Measurements from ENCODE around the gene PSAPL1.
"Not testable (repeated sequence)": the region's sequence is repeated elsewhere in the genome, so short reads cannot be mapped to it uniquely, and the experiment has no call there.

The PSAPL1 gene

DNA sequence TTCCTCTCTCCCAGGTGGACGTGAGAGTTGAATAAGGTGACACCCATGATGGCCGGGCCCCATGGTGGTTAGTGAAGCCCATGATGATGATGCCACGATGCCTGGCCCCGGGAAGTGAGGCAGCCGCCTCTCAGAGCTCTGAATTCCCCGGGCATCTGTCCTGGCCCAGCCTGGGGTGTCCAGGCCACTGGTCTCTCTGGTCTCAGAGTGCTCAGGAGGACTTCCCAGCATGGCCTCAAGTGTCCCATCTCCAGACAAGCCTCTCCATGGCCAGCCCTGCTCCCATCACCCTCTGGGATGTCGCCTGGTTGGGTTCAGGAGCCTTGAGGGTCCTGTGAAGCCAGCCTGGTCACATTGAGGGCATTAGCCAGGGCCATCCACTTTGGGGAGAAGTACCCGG lies 24.7 kb upstream of the PSAPL1 start:
- DNase-seq (ENCODE audit: low read depth in 1 of 2, low spot score in 1 of 2) = no peak

DNA sequence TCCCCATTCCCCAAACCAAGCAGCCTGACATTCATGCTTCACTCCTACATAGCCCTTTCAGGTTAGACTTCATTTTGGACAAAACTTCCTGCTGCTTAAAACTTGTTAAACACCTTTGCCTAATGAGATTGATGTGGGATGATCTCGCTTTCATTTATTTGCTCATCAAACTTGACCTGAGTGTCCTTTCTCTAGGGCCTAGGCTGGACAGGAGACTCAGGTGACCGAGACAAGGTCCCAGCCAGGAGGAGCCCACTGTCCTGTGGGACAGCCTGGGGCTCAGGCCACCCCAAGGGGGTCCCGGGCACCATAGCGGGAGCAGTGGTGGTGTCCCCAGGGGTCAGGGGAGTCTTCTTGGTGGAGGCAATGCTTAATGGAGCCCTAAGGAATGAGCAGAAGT lies 23.7 kb upstream of the PSAPL1 start:
- no peak for DNase-seq (ENCODE audit: low read depth in 1 of 2, low spot score in 1 of 2)

GRCh38 chr4:7458066-7458425 lies 23.3 kb upstream of the PSAPL1 start:
- no peak for DNase-seq (ENCODE audit: low read depth in 1 of 2, low spot score in 1 of 2)

DNA sequence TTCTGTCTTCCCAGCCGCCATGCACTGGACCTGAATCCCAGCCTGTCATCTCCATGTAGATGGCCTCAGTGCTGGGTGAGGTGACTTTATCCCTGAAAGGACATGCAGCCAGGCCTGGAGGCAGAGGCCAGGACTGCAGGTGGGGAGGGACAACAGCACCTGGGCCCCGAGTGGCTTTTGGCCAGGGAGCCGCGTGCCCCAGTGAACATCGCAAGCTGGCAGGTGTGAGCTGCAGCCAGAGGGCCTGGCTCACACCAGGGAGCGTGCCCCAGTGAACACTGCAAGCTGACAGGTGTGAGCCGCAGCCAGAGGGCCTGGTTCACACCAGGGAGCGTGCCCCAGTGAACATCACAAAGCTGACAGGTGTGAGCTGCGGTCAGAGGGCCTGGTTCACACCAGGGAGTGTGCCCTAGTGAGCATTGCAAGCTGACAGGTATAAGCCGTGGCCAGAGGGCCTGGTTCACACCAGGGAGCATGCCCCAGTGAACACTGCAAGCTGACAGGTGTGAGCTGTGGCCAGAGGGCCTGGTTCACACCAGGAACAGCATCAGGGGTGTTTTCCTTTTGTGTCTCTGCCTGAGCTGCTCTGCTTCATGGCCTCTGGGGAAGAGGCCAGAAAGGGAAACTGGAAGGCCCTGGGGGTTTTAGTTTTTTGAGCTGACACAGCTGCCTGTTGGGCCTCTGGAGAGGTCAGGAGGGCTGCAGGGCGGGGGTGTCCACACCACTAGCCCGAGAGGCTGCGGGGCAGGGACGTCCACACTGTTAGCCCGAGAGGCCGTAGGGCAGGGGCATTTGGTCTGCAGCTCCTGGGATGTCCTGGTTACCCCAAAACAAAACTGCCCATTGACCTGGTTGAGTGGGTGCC lies 22.7 kb upstream of the PSAPL1 start:
- DNase-seq (ENCODE audit: low read depth in 1 of 2, low spot score in 1 of 2) = no peak

DNA sequence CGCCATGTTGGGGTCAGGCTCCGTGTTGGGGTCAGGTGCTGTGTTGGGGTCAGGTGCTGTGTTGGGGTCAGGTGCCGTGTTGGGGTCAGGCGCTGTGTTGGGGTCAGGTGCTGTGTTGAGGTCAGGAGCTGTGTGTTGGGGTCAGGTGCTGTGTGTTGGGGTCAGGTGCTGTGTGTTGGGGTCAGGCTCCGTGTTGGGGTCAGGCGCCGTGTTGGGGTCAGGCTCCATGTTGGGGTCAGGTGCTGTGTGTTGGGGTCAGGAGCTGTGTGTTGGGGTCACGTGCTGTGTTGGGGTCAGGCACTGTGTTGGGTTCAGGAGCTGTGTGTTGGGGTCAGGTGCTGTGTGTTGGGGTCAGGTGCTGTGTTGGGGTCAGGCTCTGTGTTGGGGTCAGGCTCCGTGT lies 18.1 kb upstream of the PSAPL1 start:
- not testable (repeated sequence) for DNase-seq (ENCODE audit: low read depth in 1 of 2, low spot score in 1 of 2)

DNA sequence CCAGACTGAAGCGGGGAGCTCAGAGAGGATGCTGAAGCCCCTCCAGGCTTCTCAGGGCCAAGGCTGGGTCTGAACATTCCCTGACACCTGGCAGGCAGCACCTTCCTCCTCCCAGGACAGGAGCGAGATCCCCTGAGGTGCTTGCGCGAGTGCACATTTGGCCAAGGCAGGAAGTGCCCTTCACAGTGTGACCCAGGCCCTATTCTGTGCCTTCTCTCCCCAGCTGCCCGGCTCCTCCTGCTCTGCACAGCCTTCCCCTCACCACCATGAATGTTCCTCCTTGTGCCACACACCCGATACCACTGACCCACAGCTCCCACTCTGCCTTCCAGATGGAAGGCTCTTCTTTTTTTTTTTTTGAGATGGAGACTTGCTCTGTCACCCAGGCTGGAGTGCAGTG lies 17.1 kb upstream of the PSAPL1 start:
- DNase-seq (ENCODE audit: low read depth in 1 of 2, low spot score in 1 of 2) = no peak

GRCh38 chr4:7451434-7451789 lies 16.7 kb upstream of the PSAPL1 start:
- no peak for DNase-seq (ENCODE audit: low read depth in 1 of 2, low spot score in 1 of 2)

- DNase-seq (ENCODE audit: low read depth in 1 of 2, low spot score in 1 of 2) = no peak
Observed at GRCh38 chr4:7450775-7451433, 16.2 kb upstream of the PSAPL1 start.

DNA sequence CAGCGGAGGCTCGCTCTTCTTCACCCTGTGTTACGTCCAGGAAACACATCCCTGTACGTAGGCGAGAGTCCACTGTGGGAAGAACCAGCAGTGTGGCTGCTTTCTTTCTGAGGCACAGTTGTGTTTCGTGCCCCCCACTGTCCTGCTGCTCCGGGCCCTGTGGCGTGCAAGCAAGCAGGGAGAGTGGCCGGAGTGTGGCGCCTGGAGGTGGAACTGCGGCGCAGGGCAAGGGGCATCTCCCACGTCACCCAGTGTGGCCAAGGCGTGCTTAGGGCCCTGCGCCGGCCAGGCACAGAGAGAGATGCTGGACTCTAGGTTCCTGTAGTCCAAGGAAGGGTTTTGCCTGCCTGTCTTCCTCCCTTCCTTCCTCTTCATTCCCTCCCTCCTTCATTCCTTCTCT lies 13.3 kb upstream of the PSAPL1 start:
- no peak for DNase-seq (ENCODE audit: low read depth in 1 of 2, low spot score in 1 of 2)

DNA sequence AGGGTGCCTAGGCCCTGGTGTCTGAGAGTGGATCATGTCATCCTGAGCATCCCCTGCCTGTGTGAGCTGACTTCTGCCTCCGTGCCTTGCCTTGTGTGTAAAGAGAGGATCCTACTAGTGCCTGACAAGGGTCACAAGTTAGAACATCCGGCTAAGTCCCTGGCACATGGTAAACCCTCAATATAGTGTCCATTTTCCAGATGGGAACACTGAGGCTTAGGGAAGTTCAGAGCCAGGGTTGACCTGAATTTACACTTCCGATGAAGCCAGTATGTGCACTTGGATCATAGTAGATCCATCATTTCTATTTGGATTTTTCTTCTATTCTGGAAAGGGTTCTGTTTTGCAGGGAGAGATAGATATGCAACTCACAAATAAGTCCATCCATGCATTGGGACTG lies 12.5 kb upstream of the PSAPL1 start:
- DNase-seq (ENCODE audit: low read depth in 1 of 2, low spot score in 1 of 2) = no peak

DNA sequence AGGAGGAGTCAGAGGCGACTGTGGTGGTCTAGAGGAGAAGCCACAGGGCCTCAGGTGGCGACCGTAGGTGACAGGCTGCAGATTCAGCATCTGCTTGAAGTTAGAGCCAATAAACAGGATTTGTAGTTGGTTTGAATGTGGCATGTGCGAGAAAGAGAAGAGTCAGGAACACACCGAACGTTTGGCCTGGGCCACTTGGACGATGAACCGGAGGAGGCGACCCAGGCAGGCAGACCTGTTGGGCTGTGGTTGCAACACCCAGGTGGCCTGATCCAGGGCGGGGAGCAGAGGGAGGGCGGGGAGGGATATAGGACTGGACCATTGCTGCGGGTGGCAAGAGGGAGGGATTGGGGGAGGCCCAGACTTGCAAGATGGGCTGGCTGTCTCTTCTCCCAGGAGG lies 10.0 kb upstream of the PSAPL1 start:
- no peak for DNase-seq (ENCODE audit: low read depth in 1 of 2, low spot score in 1 of 2)

GRCh38 chr4:7444314-7444713 lies 9.6 kb upstream of the PSAPL1 start:
- no peak for DNase-seq (ENCODE audit: low read depth in 1 of 2, low spot score in 1 of 2)

- DNase-seq (ENCODE audit: low read depth in 1 of 2, low spot score in 1 of 2) = no peak
Observed at GRCh38 chr4:7442574-7443162, 7.9 kb upstream of the PSAPL1 start.

DNA sequence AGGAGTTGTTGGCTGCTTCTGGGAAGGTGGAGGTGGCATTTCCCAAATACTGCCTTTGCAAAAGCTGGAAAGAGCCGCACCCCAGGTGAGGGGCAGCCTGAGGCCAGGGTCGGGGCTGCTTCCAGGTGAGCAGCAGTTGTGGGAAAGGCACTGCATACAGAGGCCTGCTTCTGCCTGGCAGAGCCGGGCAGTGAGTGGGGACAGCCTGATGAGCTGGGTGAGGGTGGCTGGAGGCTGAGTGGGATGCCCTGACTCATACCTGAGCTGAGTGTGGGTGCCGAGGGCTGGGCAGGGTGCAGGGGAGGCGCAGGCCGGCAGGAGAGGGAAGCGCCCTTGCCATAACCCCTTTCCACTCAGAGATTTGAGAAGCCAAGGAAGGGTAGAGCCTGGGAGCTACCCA lies 6.5 kb upstream of the PSAPL1 start:
- DNase-seq (ENCODE audit: low read depth in 1 of 2, low spot score in 1 of 2) = no peak

DNA sequence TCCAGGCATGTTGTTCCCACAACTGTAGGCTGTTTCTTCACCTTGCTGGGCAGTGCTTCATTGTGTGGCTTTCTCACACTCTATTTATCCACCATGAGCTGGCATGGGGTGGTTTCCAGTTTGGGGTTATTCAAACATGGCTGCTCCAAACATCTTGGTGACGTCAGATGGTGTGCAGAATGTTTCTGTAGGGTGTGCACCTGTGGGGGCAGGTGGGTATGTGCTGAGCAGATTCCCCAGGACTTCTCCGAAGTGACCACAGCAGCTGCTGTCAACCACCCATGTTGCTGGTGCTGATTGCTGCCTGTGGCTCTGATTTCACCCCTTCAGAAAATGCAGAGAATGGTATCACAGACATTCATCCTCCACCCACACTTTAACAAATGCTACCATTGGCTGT lies 5.0 kb upstream of the PSAPL1 start:
- DNase-seq (ENCODE audit: low read depth in 1 of 2, low spot score in 1 of 2) = no peak

- no peak for DNase-seq (ENCODE audit: low read depth in 1 of 2, low spot score in 1 of 2)
Observed at GRCh38 chr4:7436256-7436655, 1.5 kb upstream of the PSAPL1 start.

- DNase-seq (ENCODE audit: low read depth in 1 of 2, low spot score in 1 of 2) = no peak
Observed at GRCh38 chr4:7435471-7436061, 836 bp upstream of the PSAPL1 start.

DNA sequence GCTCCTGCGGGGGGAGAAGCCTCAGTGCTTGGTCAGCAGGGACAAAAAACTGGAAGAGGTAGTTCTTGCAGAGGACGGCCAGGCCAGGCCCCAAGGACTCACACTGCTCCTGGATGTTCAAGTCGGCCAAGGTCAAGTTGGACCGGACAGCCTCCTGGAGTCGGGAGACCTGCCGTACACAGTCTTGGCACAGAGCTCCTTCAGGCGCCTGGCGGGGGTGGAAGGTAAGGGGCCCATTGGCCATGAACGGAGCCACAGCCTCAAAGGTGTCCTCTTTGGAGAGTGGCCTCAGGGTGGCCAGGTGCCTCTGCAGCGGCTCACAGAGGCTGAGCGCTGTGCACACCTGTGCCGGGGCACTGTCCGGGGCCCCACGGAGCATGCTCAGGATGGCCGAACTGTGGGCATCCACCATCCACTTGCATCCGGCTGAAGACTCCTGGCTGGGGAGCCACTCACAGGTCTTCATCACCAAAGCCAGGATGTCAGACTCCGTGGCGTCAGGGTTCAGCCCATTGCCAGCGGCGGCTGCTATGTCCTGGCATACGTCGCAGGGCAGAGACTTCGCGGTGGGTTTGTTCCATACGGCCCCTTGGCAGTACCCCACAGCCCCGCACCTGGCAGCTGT lies 477 bp downstream of the PSAPL1 start:
- DNase-seq (ENCODE audit: low read depth in 1 of 2, low spot score in 1 of 2) = no peak

- no peak for DNase-seq (ENCODE audit: low read depth in 1 of 2, low spot score in 1 of 2)
Observed at GRCh38 chr4:7433376-7434140, 1.2 kb downstream of the PSAPL1 start.

- no peak for DNase-seq (ENCODE audit: low read depth in 1 of 2, low spot score in 1 of 2)
Observed at GRCh38 chr4:7432531-7433375, 2.0 kb downstream of the PSAPL1 start.
